PFSK-1 (cell line): ENCODE measurements around the gene CCDC197.

Source experiments
- FOXP2 ChIP-seq: optimal IDR thresholded peaks from 2 replicates; pipeline ENCODE3; 2011; ENCODE audit warnings: borderline replicate concordance, control low read depth, inconsistent platforms; ENCODE audit not compliant: insufficient read depth; ENCODE audit errors: extremely low read length, extremely low read depth
- POLR2AphosphoS5 ChIP-seq: IDR thresholded peaks from 2 replicates; pipeline ENCODE4 v1.6.1; 2012; ENCODE audit warnings: low read depth, mild to moderate bottlenecking, control low read depth, low read length, moderate library complexity
- REST ChIP-seq, 2 experiments: IDR thresholded peaks; 2 replicates each; pipeline versions ENCODE4 v1.6.1 to v1.8.0; 2011 to 2012; ENCODE audit warnings: low read depth in 2 of 2, low read length in 2 of 2, control low read depth in 1 of 2, inconsistent platforms in 1 of 2, mild to moderate bottlenecking in 1 of 2, moderate library complexity in 1 of 2; ENCODE audit not compliant: insufficient read depth in 1 of 2
- SIN3A ChIP-seq: IDR thresholded peaks from 2 replicates; pipeline ENCODE4 v1.6.1; 2012; ENCODE audit warnings: mild to moderate bottlenecking, low read length, moderate library complexity, borderline replicate concordance; ENCODE audit not compliant: insufficient read depth
- TAF1 ChIP-seq: IDR thresholded peaks from 2 replicates; pipeline ENCODE4 v1.6.1; 2012; ENCODE audit warnings: low read length, control low read depth, borderline replicate concordance; ENCODE audit not compliant: insufficient read depth

Gene CCDC197

GRCh38 chr14:94028450-94028826 is 31.3 kb downstream of the CCDC197 start:
- TF ChIP-seq FOXP2 (no peak), REST (IDR thresholded peaks at IDR 0.05; ENCODE audit: insufficient read depth in 1 of 2, low read depth in 2 of 2, low read length in 2 of 2) (no peak), POLR2AphosphoS5 (no peak), TAF1 (no peak), SIN3A (no peak)

- TF ChIP-seq TAF1 (no peak), REST (IDR thresholded peaks at IDR 0.05; ENCODE audit: insufficient read depth in 1 of 2, low read depth in 2 of 2, low read length in 2 of 2) (no peak), POLR2AphosphoS5 (no peak), FOXP2 (no peak), SIN3A (no peak)
These were observed 32.2 kb downstream of the CCDC197 start for GRCh38 chr14:94029265-94029664.

- TF ChIP-seq TAF1 = no peak
- no peak for TF ChIP-seq SIN3A
- TF ChIP-seq FOXP2 = no peak
- TF ChIP-seq REST (IDR thresholded peaks at IDR 0.05; ENCODE audit: insufficient read depth in 1 of 2, low read depth in 2 of 2, low read length in 2 of 2) = no peak
- TF ChIP-seq POLR2AphosphoS5 = no peak
These were observed 32.6 kb downstream of the CCDC197 start for GRCh38 chr14:94029671-94030203.

GRCh38 chr14:94030571-94030970 is 33.5 kb downstream of the CCDC197 start:
- no peak for TF ChIP-seq FOXP2
- TF ChIP-seq REST (IDR thresholded peaks at IDR 0.05; ENCODE audit: insufficient read depth in 1 of 2, low read depth in 2 of 2, low read length in 2 of 2) = no peak
- TF ChIP-seq SIN3A = no peak
- no peak for TF ChIP-seq POLR2AphosphoS5
- TF ChIP-seq TAF1 = no peak
